Activated T-cell treated with anti-CD3 and anti-CD28 coated beads, Interleukin-2, amount 50 U/mL, for 72 hours (primary cell): Measurements from ENCODE around the gene SLC46A3. TPM values are rescaled to one million over a fixed set of nuclear protein-coding genes. Genes with fewer than 3 reads are reported as not detected.

ENCODE experiments used
- ATAC-seq, 2 donors: fragments of 150-1000 bp; cut with Tn5 transposase; replicated peaks in 1 of 2; 2 replicates each; pipeline ENCODE4 v1.10.0; 2021; ENCODE audit warnings: moderate library complexity in 2 of 2, mild to moderate bottlenecking in 1 of 2
- DNase-seq, 2 donors: peaks; one replicate each; pipeline ENCODE4 v3.0.0; 2021 to 2022; ENCODE audit warnings: mixed read lengths in 1 of 2
- H3K27ac Mint-ChIP-seq: one replicate; pipeline ENCODE4 v1.8.0; 2022; ENCODE audit warnings: mild to moderate bottlenecking, moderate library complexity, mixed read lengths
- H3K27me3 Mint-ChIP-seq: one replicate; pipeline ENCODE4 v1.8.0; 2022; ENCODE audit warnings: low read depth, mixed read lengths
- H3K36me3 Mint-ChIP-seq, 2 donors: one replicate each; pipeline ENCODE4 v1.8.0; 2022; ENCODE audit warnings: mixed read lengths in 2 of 2, mild to moderate bottlenecking in 1 of 2; ENCODE audit not compliant: insufficient read depth in 2 of 2
- H3K4me1 Mint-ChIP-seq: one replicate; pipeline ENCODE4 v1.8.0; 2022; ENCODE audit warnings: low read depth, mixed read lengths
- H3K4me3 Mint-ChIP-seq, 2 donors: one replicate each; pipeline ENCODE4 v1.8.0; 2022; ENCODE audit warnings: mild to moderate bottlenecking in 2 of 2, mixed read lengths in 2 of 2, moderate library complexity in 2 of 2
- H3K9me3 Mint-ChIP-seq, 2 donors: one replicate each; pipeline ENCODE4 v1.8.0; 2022; ENCODE audit warnings: mixed read lengths in 2 of 2
- total RNA-seq, 2 donors: library from RNA; stranded (reverse); gene quantifications; one replicate each; pipeline ENCODE4 v1.2.3, GENCODE V29; 2022

SLC46A3 gene
- total RNA-seq, 2 donors from 2014 or later: 7.2 to 7.3 TPM

DNA sequence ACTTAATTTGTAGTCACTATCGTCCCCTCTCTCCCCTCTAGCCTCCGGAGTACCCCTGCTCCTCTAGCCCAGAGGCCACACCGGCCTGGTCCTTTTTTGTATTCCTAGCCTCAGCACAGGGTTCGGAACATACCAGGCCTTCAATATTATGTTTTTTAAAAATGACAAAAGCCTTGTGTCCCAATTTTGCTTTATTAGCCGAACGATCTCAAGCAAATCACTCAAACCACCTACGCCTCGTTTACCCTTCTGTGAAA, 60.3 kb downstream of the SLC46A3 start:
- no peaks in the 10 kb centered on the region for H3K9me3 Mint-ChIP-seq
- DNase-seq: no peak
- H3K4me1 Mint-ChIP-seq: peaks cover 65% of the 10 kb centered on the region
- H3K27ac Mint-ChIP-seq: peak overlapping the region; percentile 53
- H3K4me3 Mint-ChIP-seq: peak overlapping the region; percentile 87 to 95
- no peaks in the 10 kb centered on the region for H3K27me3 Mint-ChIP-seq
- no peak for ATAC-seq
- peaks cover 10 to 29% of the 10 kb centered on the region in 2 donors for H3K36me3 Mint-ChIP-seq

DNA sequence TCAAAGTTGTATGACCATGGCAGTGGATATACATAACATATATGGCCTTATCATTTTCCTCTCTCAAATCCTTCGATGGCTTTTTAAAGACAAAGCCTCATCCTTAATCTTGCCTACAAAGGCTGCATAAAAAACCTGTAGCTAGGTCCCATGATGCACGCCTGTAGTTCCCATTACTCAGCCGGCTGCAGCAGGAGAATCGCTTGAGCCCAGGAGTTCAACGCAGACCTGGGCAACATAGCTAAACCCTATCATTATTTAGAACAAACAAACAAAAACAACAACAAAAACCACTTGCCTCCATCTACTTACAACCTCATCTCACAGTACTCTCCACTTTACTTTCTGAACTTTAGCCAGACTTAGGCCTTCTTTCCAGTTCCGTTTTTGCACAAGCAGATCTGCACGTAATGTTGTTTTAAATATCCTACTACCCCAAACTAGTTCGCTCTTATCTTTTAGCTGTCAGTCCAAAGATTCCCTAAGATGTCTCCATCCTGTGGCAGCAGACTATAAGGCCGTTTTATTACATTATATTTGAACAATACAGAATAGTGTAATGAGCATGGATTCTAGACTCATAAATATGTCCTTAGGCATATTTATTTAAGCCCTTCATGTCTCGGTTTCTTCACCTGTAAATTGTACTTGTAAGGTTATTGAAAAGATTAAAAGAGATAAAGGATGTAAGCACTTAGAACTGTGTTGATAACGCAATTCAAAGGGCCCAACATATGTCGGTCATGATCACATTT, 60.8 kb downstream of the SLC46A3 start:
- Mint-ChIP-seq H3K4me1 (peaks cover 66% of the 10 kb centered on the region), H3K36me3 (peaks cover 10 to 28% of the 10 kb centered on the region in 2 donors), H3K27me3 (no peaks in the 10 kb centered on the region), H3K4me3 (peak overlapping the region; percentile 87 to 95), H3K27ac (peak overlapping the region; percentile 53), H3K9me3 (no peaks in the 10 kb centered on the region)
- ATAC-seq (no peak), DNase-seq (no peak)

DNA sequence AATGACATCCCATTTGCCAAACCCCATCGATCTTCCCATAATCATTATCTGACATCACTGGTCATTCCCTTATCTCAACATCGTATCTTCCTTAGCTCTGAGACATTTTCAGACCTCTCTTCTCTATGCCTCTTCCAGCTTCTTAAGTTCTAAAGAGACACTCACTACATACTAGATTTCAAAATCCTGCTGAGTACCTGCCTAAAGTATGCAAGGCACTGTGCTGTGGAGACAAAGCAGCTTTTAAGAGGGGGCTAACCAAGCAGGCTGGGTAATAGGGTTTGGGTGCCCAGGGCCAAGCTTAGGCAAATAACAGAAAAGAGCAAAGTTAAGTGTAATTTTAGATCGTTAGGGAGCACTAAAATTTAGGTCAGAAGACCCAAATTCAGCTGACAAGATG, 63.2 kb downstream of the SLC46A3 start:
- no peak for DNase-seq
- Mint-ChIP-seq H3K27ac (peak overlapping the region; percentile 7), H3K36me3 (peaks cover 8 to 13% of the 10 kb centered on the region in 2 donors), H3K27me3 (no peaks in the 10 kb centered on the region), H3K4me3 (peak overlapping the region in 1 of 2 donors; percentile 2), H3K4me1 (peaks cover 62% of the 10 kb centered on the region), H3K9me3 (no peaks in the 10 kb centered on the region)
- no peak for ATAC-seq

DNA sequence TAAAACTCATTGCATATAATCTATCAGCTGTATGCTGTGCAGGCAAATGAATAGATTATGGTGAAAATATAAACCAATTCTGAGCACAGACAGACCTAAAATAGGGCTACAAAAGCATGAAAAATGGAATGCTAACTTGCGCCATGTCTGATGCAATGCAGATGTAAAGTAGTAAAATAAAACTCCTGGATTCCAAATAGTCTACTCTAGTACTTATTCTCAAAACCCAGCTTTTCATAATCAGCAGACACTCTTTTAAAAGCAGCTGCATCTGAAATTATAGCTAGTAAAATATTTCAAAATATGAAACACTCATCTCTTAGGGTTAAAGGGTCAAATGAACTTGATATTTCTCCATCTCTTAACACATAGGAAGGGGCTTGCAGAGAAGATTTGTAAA, 64.5 kb downstream of the SLC46A3 start:
- DNase-seq: no peak
- Mint-ChIP-seq H3K9me3 (no peaks in the 10 kb centered on the region), H3K27ac (no peak overlapping the region), H3K27me3 (no peaks in the 10 kb centered on the region), H3K36me3 (peaks cover 7 to 12% of the 10 kb centered on the region in 2 donors), H3K4me3 (no peak overlapping the region), H3K4me1 (peaks cover 66% of the 10 kb centered on the region)
- ATAC-seq: no peak

DNA sequence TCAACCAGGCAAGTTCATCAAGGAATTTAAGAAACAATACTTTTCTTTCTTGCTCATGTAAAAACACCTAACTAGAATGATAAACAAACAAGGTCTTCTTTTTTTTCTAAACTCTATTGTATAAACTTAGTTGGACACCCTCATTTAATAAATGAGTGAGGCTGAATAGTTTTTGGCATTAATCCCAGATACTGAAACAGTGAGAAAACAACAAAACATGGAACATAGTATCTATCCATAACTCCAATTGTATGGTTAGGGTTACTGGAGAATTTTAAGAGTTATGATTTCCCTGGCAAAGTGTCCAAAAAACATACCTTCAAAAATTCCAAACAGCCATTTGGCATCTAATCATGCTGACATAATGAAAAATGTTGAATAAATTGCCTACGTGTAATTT, 65.7 kb downstream of the SLC46A3 start:
- Mint-ChIP-seq H3K27ac (no peak overlapping the region), H3K4me3 (no peak overlapping the region), H3K36me3 (peaks cover 4 to 6% of the 10 kb centered on the region in 2 donors), H3K27me3 (no peaks in the 10 kb centered on the region), H3K4me1 (peaks cover 67% of the 10 kb centered on the region), H3K9me3 (no peaks in the 10 kb centered on the region)
- no peak for ATAC-seq
- DNase-seq: no peak

DNA sequence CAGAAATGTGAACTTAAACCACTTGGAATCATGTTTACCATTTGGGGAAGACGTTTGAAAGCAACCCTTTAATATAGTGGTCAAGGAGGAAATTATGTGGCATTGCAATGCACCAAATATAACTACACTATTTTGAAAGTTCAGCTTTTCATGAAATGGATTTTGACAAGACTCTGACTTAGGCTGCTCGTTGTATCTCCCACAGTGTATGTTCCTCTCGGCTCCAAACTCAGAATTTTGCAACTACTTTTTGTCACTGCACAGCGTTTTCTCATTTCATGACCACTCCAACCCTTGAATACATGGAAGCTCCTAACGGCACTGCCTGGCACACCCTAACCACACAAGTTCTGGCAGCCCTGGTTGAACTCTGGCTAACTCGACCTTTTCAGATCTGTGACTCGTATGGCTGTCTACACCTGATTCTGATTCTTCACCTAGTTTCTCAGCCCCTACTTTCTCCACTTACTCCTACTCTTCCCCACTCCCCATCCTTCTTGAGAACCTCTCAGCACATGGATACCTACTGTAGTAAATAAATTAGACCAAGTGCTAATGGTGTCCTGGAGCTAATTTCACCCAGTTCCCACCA, 66.9 kb downstream of the SLC46A3 start:
- peaks cover 2 to 6% of the 10 kb centered on the region in 2 donors for H3K36me3 Mint-ChIP-seq
- no peaks in the 10 kb centered on the region for H3K27me3 Mint-ChIP-seq
- H3K4me3 Mint-ChIP-seq: no peak overlapping the region
- peaks cover 62% of the 10 kb centered on the region for H3K4me1 Mint-ChIP-seq
- ATAC-seq (peak in 1 of 2 donors; percentile 30), DNase-seq (no peak)
- no peaks in the 10 kb centered on the region for H3K9me3 Mint-ChIP-seq
- H3K27ac Mint-ChIP-seq: no peak overlapping the region

DNA sequence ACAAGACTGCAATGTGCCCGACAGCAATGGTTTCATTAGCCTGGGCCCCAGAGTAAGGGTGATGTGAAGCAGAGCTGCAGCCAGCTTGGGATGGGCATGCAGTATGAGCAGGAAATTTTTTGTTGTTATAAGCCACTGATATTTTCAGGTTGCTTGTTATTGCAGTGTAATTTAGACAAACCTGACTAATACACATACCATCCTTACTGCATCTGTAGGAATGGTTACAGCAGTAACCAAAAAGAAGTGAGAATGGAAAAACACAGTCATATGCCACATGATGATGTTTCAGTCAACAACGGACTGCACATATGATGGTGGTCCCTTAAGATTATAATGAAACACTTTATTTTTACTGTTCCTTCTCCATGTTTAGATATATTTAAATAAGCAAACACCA, 68.5 kb downstream of the SLC46A3 start:
- H3K4me1 Mint-ChIP-seq: peaks cover 46% of the 10 kb centered on the region
- no peak for DNase-seq
- peak; percentile 78 to 82 for ATAC-seq
- no peaks in the 10 kb centered on the region for H3K9me3 Mint-ChIP-seq
- H3K27ac Mint-ChIP-seq: peak overlapping the region; percentile 14
- H3K27me3 Mint-ChIP-seq: no peaks in the 10 kb centered on the region
- H3K36me3 Mint-ChIP-seq: peaks cover 2 to 5% of the 10 kb centered on the region in 2 donors
- H3K4me3 Mint-ChIP-seq: peak overlapping the region in 1 of 2 donors; percentile 29

Other genes starting within 250 kb of the SLC46A3 start
- 10 to 100 TPM; 35.8 to 43.8 TPM for gene FLT1, start 223.8 kb downstream of the SLC46A3 start, total RNA-seq
- gene POMP, start 59.8 kb downstream of the SLC46A3 start, total RNA-seq: 10 to 100 TPM; 70.8 to 73.3 TPM
- gene MTUS2, start 101.4 kb upstream of the SLC46A3 start, total RNA-seq: under 1 TPM in 1 of 2 donors, not detected in 1; 0.02 TPM